HepG2 (cell line): Measurements from ENCODE around the gene CHKA. TPM values are rescaled to one million over a fixed set of nuclear protein-coding genes. Genes with fewer than 3 reads are reported as not detected.
A peak's percentile ranks its signal among the peaks of the same experiment; 100 is the strongest.

Source experiments
- AKAP8 ChIP-seq: sonication (generic); formaldehyde crosslinking; IDR thresholded peaks from 2 replicates; pipeline ENCODE4 v1.5.1; 2020; ENCODE audit warnings: mild to moderate bottlenecking, missing genetic modification reagents
- HNF4G ChIP-seq, 2 experiments: sonication (generic) in 1 of 2; formaldehyde crosslinking in 1 of 2; IDR thresholded peaks; 2 replicates each; pipeline versions ENCODE4 v1.4.0 to v1.6.1; 2011 to 2020; ENCODE audit warnings: borderline replicate concordance in 2 of 2, low read depth in 2 of 2, mild to moderate bottlenecking in 2 of 2, low read length in 1 of 2, missing genetic modification reagents in 1 of 2, moderate library complexity in 1 of 2
- KDM6A ChIP-seq: IDR thresholded peaks from 2 replicates; pipeline ENCODE4 v1.6.1; 2016; ENCODE audit warnings: low read depth
- MEIS1 ChIP-seq: sonication (generic); formaldehyde crosslinking; IDR thresholded peaks from 2 replicates; pipeline ENCODE4 v1.9.0; 2021; ENCODE audit warnings: mild to moderate bottlenecking, missing genetic modification reagents, moderate library complexity, borderline replicate concordance
- MYNN ChIP-seq: sonication (generic); formaldehyde crosslinking; IDR thresholded peaks from 2 replicates; pipeline ENCODE4 v1.4.0; 2020; ENCODE audit warnings: mild to moderate bottlenecking, low read depth, missing genetic modification reagents
- NAIF1 ChIP-seq: sonication (generic); formaldehyde crosslinking; IDR thresholded peaks from 2 replicates; pipeline ENCODE4 v1.5.0; 2020; ENCODE audit warnings: mild to moderate bottlenecking, missing genetic modification reagents, borderline replicate concordance
- NRL ChIP-seq: sonication (generic); formaldehyde crosslinking; IDR thresholded peaks from 2 replicates; pipeline ENCODE4 v1.5.0; 2020; ENCODE audit warnings: missing genetic modification reagents, mild to moderate bottlenecking, moderate library complexity, borderline replicate concordance
- SMAD1 ChIP-seq: sonication (generic); formaldehyde crosslinking; IDR thresholded peaks from 2 replicates; pipeline ENCODE4 v1.4.0; 2020; ENCODE audit warnings: missing genetic modification reagents, low read depth, mild to moderate bottlenecking, borderline replicate concordance
- ZMYM4 ChIP-seq: sonication (generic); formaldehyde crosslinking; IDR thresholded peaks from 2 replicates; pipeline ENCODE4 v1.8.1; 2023; ENCODE audit warnings: mild to moderate bottlenecking, missing genetic modification reagents
- ZNF136 ChIP-seq: sonication (generic); formaldehyde crosslinking; IDR thresholded peaks from 2 replicates; pipeline ENCODE4 v1.8.1; 2022; ENCODE audit warnings: low read depth, mild to moderate bottlenecking, moderate library complexity, missing genetic modification reagents
- ZNF329 ChIP-seq: sonication (generic); formaldehyde crosslinking; IDR thresholded peaks from 2 replicates; pipeline ENCODE4 v1.9.0; 2021; ENCODE audit warnings: low read depth, mild to moderate bottlenecking, missing genetic modification reagents
- ZSCAN9 ChIP-seq: IDR thresholded peaks from 2 replicates; pipeline ENCODE4 v1.6.1; 2016; ENCODE audit warnings: borderline replicate concordance
- polyA plus RNA-seq, 8 experiments: library from polyadenylated mRNA; depleted of rRNA in 3 of 8; stranded (reverse) in 7 of 8; unstranded in 1 of 8; fragments of >200 nt; fragmentation: Illumina TruSeq in 4 of 8; extraction: Trizol in 4 of 8; gene quantifications; 2 replicates each; pipeline versions ENCODE4 v1.2.1 to v1.2.3, GENCODE V29; 2011 to 2016; ENCODE audit warnings: low read depth in 4 of 8, missing spikeins in 1 of 8, mixed read lengths in 1 of 8; ENCODE audit not compliant: insufficient read depth in 1 of 8
- total RNA-seq, 5 experiments: library from RNA; depleted of rRNA; stranded (reverse); fragments of >200 nt; fragmentation: Illumina TruSeq; extraction: Trizol; gene quantifications; 2 replicates each; pipeline ENCODE4 v1.2.3, GENCODE V29; 2016; ENCODE audit warnings: low read depth in 1 of 5
- TF ChIP-seq, protein P1 (sequence below): sonication (generic); formaldehyde crosslinking; IDR thresholded peaks from 2 replicates; pipeline ENCODE4 v1.5.0; 2020; ENCODE audit warnings: mild to moderate bottlenecking, missing genetic modification reagents
- TF ChIP-seq, protein P2 (sequence below): IDR thresholded peaks from 2 replicates; pipeline ENCODE4 v1.6.1; 2016; ENCODE audit warnings: control low read depth
- TF ChIP-seq, protein P3 (sequence below): sonication (generic); formaldehyde crosslinking; IDR thresholded peaks from 2 replicates; pipeline ENCODE4 v1.9.0; 2021; ENCODE audit warnings: missing genetic modification reagents, borderline replicate concordance
- TF ChIP-seq, protein P4 (sequence below): sonication (generic); formaldehyde crosslinking; IDR thresholded peaks from 2 replicates; pipeline ENCODE4 v1.5.0; 2020; ENCODE audit warnings: missing genetic modification reagents
- TF ChIP-seq, protein P5 (sequence below): sonication (generic); formaldehyde crosslinking; IDR thresholded peaks from 2 replicates; pipeline ENCODE4 v1.8.0; 2022; ENCODE audit warnings: mild to moderate bottlenecking, missing genetic modification reagents, moderate library complexity
- TF ChIP-seq, protein P6 (sequence below): sonication (generic); formaldehyde crosslinking; IDR thresholded peaks from 2 replicates; pipeline ENCODE4 v1.4.0; 2020; ENCODE audit warnings: mild to moderate bottlenecking, missing genetic modification reagents

CHKA gene
- total and polyA plus RNA-seq, 2 of the 13 experiments (the other 11 are each of a cell fraction or from before 2014, with no cell fraction given), result 71.6 to 92.7 TPM

DNA sequence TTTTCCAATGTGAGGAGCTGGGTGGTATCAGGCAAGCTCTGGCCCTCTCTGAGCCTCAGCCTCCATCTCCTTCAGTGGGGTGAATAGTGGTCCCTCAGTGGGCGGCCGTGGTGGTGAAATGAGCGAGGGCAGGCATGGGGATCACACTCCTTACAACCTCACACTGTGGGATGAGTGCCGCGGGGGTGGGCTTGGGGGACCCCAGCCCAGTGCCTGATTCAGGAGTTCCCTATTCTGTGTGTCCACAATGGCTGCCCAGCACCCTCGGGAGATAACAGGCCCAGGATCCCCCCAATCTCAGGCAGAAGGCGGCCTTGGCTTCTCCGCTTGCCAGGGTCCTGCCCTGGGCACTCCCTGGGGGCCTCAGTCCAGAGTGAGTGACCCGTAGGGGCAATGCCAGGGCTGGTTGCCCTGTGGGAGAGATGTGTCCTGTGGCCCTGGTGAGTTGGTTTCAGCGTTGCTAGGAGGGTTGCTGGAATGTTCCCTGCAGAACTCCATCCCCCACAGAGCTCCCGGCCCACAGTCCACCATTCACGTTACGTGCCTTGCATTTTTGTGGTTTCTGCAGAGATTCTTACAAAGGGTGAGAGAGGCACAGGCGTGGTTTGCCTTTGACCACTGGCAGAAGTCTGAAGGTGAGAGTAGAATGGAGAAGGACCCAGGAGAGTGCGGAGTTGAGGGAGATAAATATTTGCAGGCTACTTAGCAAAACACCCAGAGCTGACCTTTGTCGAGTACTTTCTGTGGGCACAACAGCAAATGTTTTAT is 108.2 kb downstream of the CHKA start (continued):
- TF ChIP-seq, protein P1, sequence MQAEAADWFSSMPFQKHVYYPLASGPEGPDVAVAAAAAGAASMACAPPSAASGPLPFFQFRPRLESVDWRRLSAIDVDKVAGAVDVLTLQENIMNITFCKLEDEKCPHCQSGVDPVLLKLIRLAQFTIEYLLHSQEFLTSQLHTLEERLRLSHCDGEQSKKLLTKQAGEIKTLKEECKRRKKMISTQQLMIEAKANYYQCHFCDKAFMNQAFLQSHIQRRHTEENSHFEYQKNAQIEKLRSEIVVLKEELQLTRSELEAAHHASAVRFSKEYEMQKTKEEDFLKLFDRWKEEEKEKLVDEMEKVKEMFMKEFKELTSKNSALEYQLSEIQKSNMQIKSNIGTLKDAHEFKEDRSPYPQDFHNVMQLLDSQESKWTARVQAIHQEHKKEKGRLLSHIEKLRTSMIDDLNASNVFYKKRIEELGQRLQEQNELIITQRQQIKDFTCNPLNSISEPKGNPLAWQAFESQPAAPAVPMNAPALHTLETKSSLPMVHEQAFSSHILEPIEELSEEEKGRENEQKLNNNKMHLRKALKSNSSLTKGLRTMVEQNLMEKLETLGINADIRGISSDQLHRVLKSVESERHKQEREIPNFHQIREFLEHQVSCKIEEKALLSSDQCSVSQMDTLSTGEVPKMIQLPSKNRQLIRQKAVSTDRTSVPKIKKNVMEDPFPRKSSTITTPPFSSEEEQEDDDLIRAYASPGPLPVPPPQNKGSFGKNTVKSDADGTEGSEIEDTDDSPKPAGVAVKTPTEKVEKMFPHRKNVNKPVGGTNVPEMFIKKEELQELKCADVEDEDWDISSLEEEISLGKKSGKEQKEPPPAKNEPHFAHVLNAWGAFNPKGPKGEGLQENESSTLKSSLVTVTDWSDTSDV (CRISPR knock-in tag), result no peak
- TF ChIP-seq MYNN (CRISPR knock-in tag), result no peak
- no peak for TF ChIP-seq ZNF136 (CRISPR knock-in tag)
- TF ChIP-seq ZMYM4 (CRISPR knock-in tag), result 0 out of 2 replicates have a peak, but pooled peaks have one; percentile 21
- no peak for TF ChIP-seq AKAP8 (CRISPR knock-in tag)
- no peak for TF ChIP-seq SMAD1 (CRISPR knock-in tag)
- TF ChIP-seq NAIF1 (CRISPR knock-in tag), result no peak
- peak; percentile 76; the same call in 1 of the 2 replicates for TF ChIP-seq HNF4G (IDR thresholded peaks at IDR 0.05; ENCODE audit: borderline replicate concordance, low read depth, low read length)
- no peak for TF ChIP-seq HNF4G (CRISPR knock-in tag; IDR thresholded peaks at IDR 0.05; ENCODE audit: borderline replicate concordance, low read depth)
- no peak for TF ChIP-seq NRL (CRISPR knock-in tag)
- TF ChIP-seq, protein P2, sequence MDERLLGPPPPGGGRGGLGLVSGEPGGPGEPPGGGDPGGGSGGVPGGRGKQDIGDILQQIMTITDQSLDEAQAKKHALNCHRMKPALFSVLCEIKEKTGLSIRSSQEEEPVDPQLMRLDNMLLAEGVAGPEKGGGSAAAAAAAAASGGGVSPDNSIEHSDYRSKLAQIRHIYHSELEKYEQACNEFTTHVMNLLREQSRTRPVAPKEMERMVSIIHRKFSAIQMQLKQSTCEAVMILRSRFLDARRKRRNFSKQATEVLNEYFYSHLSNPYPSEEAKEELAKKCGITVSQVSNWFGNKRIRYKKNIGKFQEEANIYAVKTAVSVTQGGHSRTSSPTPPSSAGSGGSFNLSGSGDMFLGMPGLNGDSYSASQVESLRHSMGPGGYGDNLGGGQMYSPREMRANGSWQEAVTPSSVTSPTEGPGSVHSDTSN, result no peak
- TF ChIP-seq KDM6A (CRISPR knock-in tag), result peak; percentile 74; the same call in 1 of the 2 replicates
- no peak for TF ChIP-seq ZNF329 (CRISPR knock-in tag)
- TF ChIP-seq, protein P3, sequence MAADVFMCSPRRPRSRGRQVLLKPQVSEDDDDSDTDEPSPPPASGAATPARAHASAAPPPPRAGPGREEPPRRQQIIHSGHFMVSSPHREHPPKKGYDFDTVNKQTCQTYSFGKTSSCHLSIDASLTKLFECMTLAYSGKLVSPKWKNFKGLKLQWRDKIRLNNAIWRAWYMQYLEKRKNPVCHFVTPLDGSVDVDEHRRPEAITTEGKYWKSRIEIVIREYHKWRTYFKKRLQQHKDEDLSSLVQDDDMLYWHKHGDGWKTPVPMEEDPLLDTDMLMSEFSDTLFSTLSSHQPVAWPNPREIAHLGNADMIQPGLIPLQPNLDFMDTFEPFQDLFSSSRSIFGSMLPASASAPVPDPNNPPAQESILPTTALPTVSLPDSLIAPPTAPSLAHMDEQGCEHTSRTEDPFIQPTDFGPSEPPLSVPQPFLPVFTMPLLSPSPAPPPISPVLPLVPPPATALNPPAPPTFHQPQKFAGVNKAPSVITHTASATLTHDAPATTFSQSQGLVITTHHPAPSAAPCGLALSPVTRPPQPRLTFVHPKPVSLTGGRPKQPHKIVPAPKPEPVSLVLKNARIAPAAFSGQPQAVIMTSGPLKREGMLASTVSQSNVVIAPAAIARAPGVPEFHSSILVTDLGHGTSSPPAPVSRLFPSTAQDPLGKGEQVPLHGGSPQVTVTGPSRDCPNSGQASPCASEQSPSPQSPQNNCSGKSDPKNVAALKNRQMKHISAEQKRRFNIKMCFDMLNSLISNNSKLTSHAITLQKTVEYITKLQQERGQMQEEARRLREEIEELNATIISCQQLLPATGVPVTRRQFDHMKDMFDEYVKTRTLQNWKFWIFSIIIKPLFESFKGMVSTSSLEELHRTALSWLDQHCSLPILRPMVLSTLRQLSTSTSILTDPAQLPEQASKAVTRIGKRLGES, result no peak
- TF ChIP-seq, protein P4, sequence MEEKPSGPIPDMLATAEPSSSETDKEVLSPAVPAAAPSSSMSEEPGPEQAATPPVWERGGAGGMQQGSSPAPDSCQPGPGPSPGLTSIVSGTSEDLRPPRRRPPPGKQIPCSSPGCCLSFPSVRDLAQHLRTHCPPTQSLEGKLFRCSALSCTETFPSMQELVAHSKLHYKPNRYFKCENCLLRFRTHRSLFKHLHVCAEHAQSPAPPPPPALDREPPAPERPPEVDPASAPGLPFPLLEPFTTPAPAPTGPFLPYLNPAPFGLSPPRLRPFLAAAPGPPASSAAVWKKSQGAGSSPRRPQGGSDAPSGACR (CRISPR knock-in tag), result no peak
- no peak for TF ChIP-seq MEIS1 (CRISPR knock-in tag)
- TF ChIP-seq ZSCAN9 (CRISPR knock-in tag), result no peak
- TF ChIP-seq, protein P5, sequence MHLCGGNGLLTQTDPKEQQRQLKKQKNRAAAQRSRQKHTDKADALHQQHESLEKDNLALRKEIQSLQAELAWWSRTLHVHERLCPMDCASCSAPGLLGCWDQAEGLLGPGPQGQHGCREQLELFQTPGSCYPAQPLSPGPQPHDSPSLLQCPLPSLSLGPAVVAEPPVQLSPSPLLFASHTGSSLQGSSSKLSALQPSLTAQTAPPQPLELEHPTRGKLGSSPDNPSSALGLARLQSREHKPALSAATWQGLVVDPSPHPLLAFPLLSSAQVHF (CRISPR knock-in tag), result no peak
- TF ChIP-seq, protein P6, sequence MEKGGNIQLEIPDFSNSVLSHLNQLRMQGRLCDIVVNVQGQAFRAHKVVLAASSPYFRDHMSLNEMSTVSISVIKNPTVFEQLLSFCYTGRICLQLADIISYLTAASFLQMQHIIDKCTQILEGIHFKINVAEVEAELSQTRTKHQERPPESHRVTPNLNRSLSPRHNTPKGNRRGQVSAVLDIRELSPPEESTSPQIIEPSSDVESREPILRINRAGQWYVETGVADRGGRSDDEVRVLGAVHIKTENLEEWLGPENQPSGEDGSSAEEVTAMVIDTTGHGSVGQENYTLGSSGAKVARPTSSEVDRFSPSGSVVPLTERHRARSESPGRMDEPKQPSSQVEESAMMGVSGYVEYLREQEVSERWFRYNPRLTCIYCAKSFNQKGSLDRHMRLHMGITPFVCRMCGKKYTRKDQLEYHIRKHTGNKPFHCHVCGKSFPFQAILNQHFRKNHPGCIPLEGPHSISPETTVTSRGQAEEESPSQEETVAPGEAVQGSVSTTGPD (CRISPR knock-in tag), result no peak
